ENCODE measurements around the gene ST6GALNAC3.

DNA sequence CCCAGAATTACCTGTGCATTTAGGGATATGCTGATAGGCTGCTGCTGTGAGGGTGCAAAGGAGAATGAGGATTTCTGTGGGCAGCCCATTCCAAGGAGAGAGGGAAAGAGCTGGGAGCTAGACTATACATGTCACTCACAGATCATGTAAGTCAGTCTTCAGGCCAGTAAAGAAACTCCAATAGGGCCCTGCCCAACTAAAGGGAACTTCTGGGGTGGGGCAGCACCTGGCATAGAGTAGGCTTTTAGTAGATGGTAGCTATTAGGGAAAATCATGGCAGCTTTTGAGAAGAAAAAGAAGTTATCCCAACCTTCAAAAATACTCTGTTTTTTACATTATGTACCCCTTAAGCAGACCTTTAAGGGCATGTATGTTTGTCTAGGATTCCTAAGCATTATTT is 89.6 kb downstream of the ST6GALNAC3 start:
- TF ChIP-seq, protein P1, sequence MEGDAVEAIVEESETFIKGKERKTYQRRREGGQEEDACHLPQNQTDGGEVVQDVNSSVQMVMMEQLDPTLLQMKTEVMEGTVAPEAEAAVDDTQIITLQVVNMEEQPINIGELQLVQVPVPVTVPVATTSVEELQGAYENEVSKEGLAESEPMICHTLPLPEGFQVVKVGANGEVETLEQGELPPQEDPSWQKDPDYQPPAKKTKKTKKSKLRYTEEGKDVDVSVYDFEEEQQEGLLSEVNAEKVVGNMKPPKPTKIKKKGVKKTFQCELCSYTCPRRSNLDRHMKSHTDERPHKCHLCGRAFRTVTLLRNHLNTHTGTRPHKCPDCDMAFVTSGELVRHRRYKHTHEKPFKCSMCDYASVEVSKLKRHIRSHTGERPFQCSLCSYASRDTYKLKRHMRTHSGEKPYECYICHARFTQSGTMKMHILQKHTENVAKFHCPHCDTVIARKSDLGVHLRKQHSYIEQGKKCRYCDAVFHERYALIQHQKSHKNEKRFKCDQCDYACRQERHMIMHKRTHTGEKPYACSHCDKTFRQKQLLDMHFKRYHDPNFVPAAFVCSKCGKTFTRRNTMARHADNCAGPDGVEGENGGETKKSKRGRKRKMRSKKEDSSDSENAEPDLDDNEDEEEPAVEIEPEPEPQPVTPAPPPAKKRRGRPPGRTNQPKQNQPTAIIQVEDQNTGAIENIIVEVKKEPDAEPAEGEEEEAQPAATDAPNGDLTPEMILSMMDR (IDR thresholded peaks at IDR 0.05; ENCODE audit: poor library complexity): no peak
- TF ChIP-seq EZH2 (IDR thresholded peaks at IDR 0.05; ENCODE audit: borderline replicate concordance): no peak
- no peak for TF ChIP-seq EZH2phosphoT487 (IDR thresholded peaks at IDR 0.05; ENCODE audit: low read depth, severe bottlenecking, unreplicated experiment)

Measured in hepatocyte (in vitro differentiated cells).